DMS 273 (cell line): Measurements from ENCODE around the gene MIGA1.
A peak's percentile ranks its signal among the peaks of the same experiment; 100 is the strongest.

Source experiments
- DNase-seq: peaks from one replicate; lab custom pipeline; 2025; ENCODE audit not compliant: unreplicated experiment; lab: John Stamatoyannopoulos, UW

Gene MIGA1

GRCh38 chr1:77846966-77847365 lies 67.5 kb downstream of the MIGA1 start:
- DNase-seq = no peak

- no peak for DNase-seq
Measured at GRCh38 chr1:77847621-77848080, 68.2 kb downstream of the MIGA1 start.

GRCh38 chr1:77850082-77850481 lies 70.6 kb downstream of the MIGA1 start:
- DNase-seq = no peak

GRCh38 chr1:77857552-77857951 lies 78.1 kb downstream of the MIGA1 start:
- no peak for DNase-seq

- DNase-seq = no peak
Measured at GRCh38 chr1:77858725-77859124, 79.3 kb downstream of the MIGA1 start.

GRCh38 chr1:77859248-77859647 lies 79.8 kb downstream of the MIGA1 start:
- DNase-seq = no peak

- DNase-seq = no peak
Measured at GRCh38 chr1:77866296-77866695, 86.8 kb downstream of the MIGA1 start.

- DNase-seq = peak; percentile 12
Measured at GRCh38 chr1:77872645-77873044, 93.2 kb downstream of the MIGA1 start.

- DNase-seq = no peak
Measured at GRCh38 chr1:77873461-77873860, 94.0 kb downstream of the MIGA1 start.

- DNase-seq = no peak
Measured at GRCh38 chr1:77874804-77875445, 95.5 kb downstream of the MIGA1 start.

- no peak for DNase-seq
Measured at GRCh38 chr1:77876884-77877283, 97.4 kb downstream of the MIGA1 start.

- no peak for DNase-seq
Measured at GRCh38 chr1:77881061-77881460, 101.6 kb downstream of the MIGA1 start.

GRCh38 chr1:77882411-77882810 lies 103.0 kb downstream of the MIGA1 start:
- no peak for DNase-seq

GRCh38 chr1:77888081-77888780 lies 108.8 kb downstream of the MIGA1 start, which contains the start of gene NEXN:
Gene NEXN (plus strand): TSS chr1:77888624. CDS start chr1:77916107, 27,483 bp downstream.
- peak; percentile 88 for DNase-seq

- peak; percentile 71 for DNase-seq
Measured at GRCh38 chr1:77888781-77889642, 109.6 kb downstream of the MIGA1 start.

GRCh38 chr1:77889671-77890070 lies 110.2 kb downstream of the MIGA1 start:
- peak; percentile 22 for DNase-seq

- DNase-seq = no peak
Measured at GRCh38 chr1:77891200-77891599, 111.8 kb downstream of the MIGA1 start.

GRCh38 chr1:77899647-77900320 lies 120.3 kb downstream of the MIGA1 start:
- DNase-seq = no peak

GRCh38 chr1:77900687-77901293 lies 121.3 kb downstream of the MIGA1 start:
- peak; percentile 65 for DNase-seq

- DNase-seq = no peak
Measured at GRCh38 chr1:77905603-77906002, 126.2 kb downstream of the MIGA1 start.
